Activated T-cell treated with anti-CD3 and anti-CD28 coated beads, Interleukin-2, amount 50 U/mL, for 72 hours (primary cell): ENCODE measurements around the gene UPK1A. TPM values are rescaled to one million over a fixed set of nuclear protein-coding genes. Genes with fewer than 3 reads are reported as not detected.
"Not testable (repeated sequence)": the region's sequence is repeated elsewhere in the genome, so short reads cannot be mapped to it uniquely, and the experiment has no call there.

Source experiments
- ATAC-seq, 2 donors: fragments of 150-1000 bp; cut with Tn5 transposase; replicated peaks in 1 of 2; 2 replicates each; pipeline ENCODE4 v1.10.0; 2021; ENCODE audit warnings: moderate library complexity in 2 of 2, mild to moderate bottlenecking in 1 of 2
- DNase-seq, 2 donors: peaks; one replicate each; pipeline ENCODE4 v3.0.0; 2021 to 2022; ENCODE audit warnings: mixed read lengths in 1 of 2
- H3K27ac Mint-ChIP-seq: one replicate; pipeline ENCODE4 v1.8.0; 2022; ENCODE audit warnings: mild to moderate bottlenecking, moderate library complexity, mixed read lengths
- H3K27me3 Mint-ChIP-seq: one replicate; pipeline ENCODE4 v1.8.0; 2022; ENCODE audit warnings: low read depth, mixed read lengths
- H3K36me3 Mint-ChIP-seq, 2 donors: one replicate each; pipeline ENCODE4 v1.8.0; 2022; ENCODE audit warnings: mixed read lengths in 2 of 2, mild to moderate bottlenecking in 1 of 2; ENCODE audit not compliant: insufficient read depth in 2 of 2
- H3K4me1 Mint-ChIP-seq: one replicate; pipeline ENCODE4 v1.8.0; 2022; ENCODE audit warnings: low read depth, mixed read lengths
- H3K4me3 Mint-ChIP-seq, 2 donors: one replicate each; pipeline ENCODE4 v1.8.0; 2022; ENCODE audit warnings: mild to moderate bottlenecking in 2 of 2, mixed read lengths in 2 of 2, moderate library complexity in 2 of 2
- H3K9me3 Mint-ChIP-seq, 2 donors: one replicate each; pipeline ENCODE4 v1.8.0; 2022; ENCODE audit warnings: mixed read lengths in 2 of 2
- total RNA-seq, 2 donors: library from RNA; stranded (reverse); gene quantifications; one replicate each; pipeline ENCODE4 v1.2.3, GENCODE V29; 2022

The UPK1A gene
- total RNA-seq, 2 donors from 2014 or later = 0.86 to 0.93 TPM

- Mint-ChIP-seq H3K4me1 (peaks cover 32% of the 10 kb centered on the region), H3K27ac (no peak overlapping the region), H3K9me3 (no peaks in the 10 kb centered on the region), H3K4me3 (no peak overlapping the region), H3K27me3 (no peaks in the 10 kb centered on the region), H3K36me3 (peaks cover 7 to 17% of the 10 kb centered on the region in 2 donors)
- DNase-seq (no peak), ATAC-seq (no peak)
Observed at GRCh38 chr19:35650581-35650980, 15.7 kb upstream of the UPK1A start.

GRCh38 chr19:35654828-35655227, 11.5 kb upstream of the UPK1A start:
- not testable (repeated sequence) for ATAC-seq

GRCh38 chr19:35655600-35655999, 10.7 kb upstream of the UPK1A start:
- no peak for DNase-seq
- Mint-ChIP-seq H3K4me3 (no peak overlapping the region), H3K27me3 (no peaks in the 10 kb centered on the region), H3K36me3 (peaks cover 10 to 33% of the 10 kb centered on the region in 2 donors), H3K27ac (peak overlapping the region; percentile 7), H3K4me1 (peaks cover 6% of the 10 kb centered on the region), H3K9me3 (no peaks in the 10 kb centered on the region)
- ATAC-seq = no peak

More at GRCh38 chr19:35654828-35655227, 11.5 kb upstream of the UPK1A start:
- not testable (repeated sequence) for DNase-seq, H3K9me3 Mint-ChIP-seq, H3K27me3 Mint-ChIP-seq, H3K27ac Mint-ChIP-seq, H3K4me3 Mint-ChIP-seq
- Mint-ChIP-seq H3K36me3 (peaks cover 10 to 31% of the 10 kb centered on the region in 2 donors), H3K4me1 (peaks cover 14% of the 10 kb centered on the region)

- ATAC-seq (no peak), DNase-seq (no peak)
- H3K27me3 Mint-ChIP-seq = no peaks in the 10 kb centered on the region
- no peak overlapping the region for H3K27ac Mint-ChIP-seq
- no peaks in the 10 kb centered on the region for H3K9me3 Mint-ChIP-seq
- peaks cover 13 to 31% of the 10 kb centered on the region in 2 donors for H3K36me3 Mint-ChIP-seq
- no peak overlapping the region for H3K4me3 Mint-ChIP-seq
- no peaks in the 10 kb centered on the region for H3K4me1 Mint-ChIP-seq
Observed at GRCh38 chr19:35656700-35657099, 9.6 kb upstream of the UPK1A start.

- Mint-ChIP-seq H3K27ac (peak overlapping the region; percentile 16), H3K36me3 (peaks cover 14 to 26% of the 10 kb centered on the region in 2 donors), H3K27me3 (no peaks in the 10 kb centered on the region), H3K4me3 (no peak overlapping the region), H3K4me1 (no peaks in the 10 kb centered on the region), H3K9me3 (no peaks in the 10 kb centered on the region)
- no peak for DNase-seq
- peak in 1 of 2 donors; percentile 30 for ATAC-seq
Observed at GRCh38 chr19:35657904-35658700, 8.2 kb upstream of the UPK1A start.

GRCh38 chr19:35661995-35662340, 4.3 kb upstream of the UPK1A start:
- Mint-ChIP-seq H3K27me3 (no peaks in the 10 kb centered on the region), H3K4me3 (no peak overlapping the region), H3K9me3 (no peaks in the 10 kb centered on the region), H3K4me1 (no peaks in the 10 kb centered on the region), H3K27ac (no peak overlapping the region), H3K36me3 (peaks cover 6 to 12% of the 10 kb centered on the region in 2 donors)
- ATAC-seq (no peak), DNase-seq (no peak)

GRCh38 chr19:35663981-35664380, 2.3 kb upstream of the UPK1A start:
- peaks cover 1% of the 10 kb centered on the region for H3K27me3 Mint-ChIP-seq
- no peak overlapping the region for H3K27ac Mint-ChIP-seq
- ATAC-seq (no peak), DNase-seq (no peak)
- peaks cover 3 to 4% of the 10 kb centered on the region in 2 donors for H3K36me3 Mint-ChIP-seq
- no peaks in the 10 kb centered on the region for H3K4me1 Mint-ChIP-seq
- no peak overlapping the region for H3K4me3 Mint-ChIP-seq
- no peaks in the 10 kb centered on the region for H3K9me3 Mint-ChIP-seq

GRCh38 chr19:35665157-35665556, 1.2 kb upstream of the UPK1A start:
- Mint-ChIP-seq H3K4me1 (no peaks in the 10 kb centered on the region), H3K36me3 (peaks cover under 1 to 4% of the 10 kb centered on the region in 2 donors), H3K27me3 (peaks cover 13% of the 10 kb centered on the region), H3K9me3 (no peaks in the 10 kb centered on the region), H3K27ac (no peak overlapping the region), H3K4me3 (no peak overlapping the region)
- ATAC-seq (no peak), DNase-seq (no peak)

- H3K4me3 Mint-ChIP-seq = no peak overlapping the region
- no peaks in the 10 kb centered on the region for H3K4me1 Mint-ChIP-seq
- H3K27ac Mint-ChIP-seq = no peak overlapping the region
- H3K9me3 Mint-ChIP-seq = no peaks in the 10 kb centered on the region
- H3K36me3 Mint-ChIP-seq = peaks cover 0 to 4% of the 10 kb centered on the region in 2 donors
- H3K27me3 Mint-ChIP-seq = peaks cover 17% of the 10 kb centered on the region
- no peak for DNase-seq
- no peak for ATAC-seq
Observed at GRCh38 chr19:35665604-35666003, 713 bp upstream of the UPK1A start.

- DNase-seq = no peak
- Mint-ChIP-seq H3K4me3 (no peak overlapping the region), H3K4me1 (peaks cover 10% of the 10 kb centered on the region), H3K27me3 (peaks cover 41% of the 10 kb centered on the region), H3K9me3 (no peaks in the 10 kb centered on the region), H3K27ac (no peak overlapping the region), H3K36me3 (no peaks in the 10 kb centered on the region)
- no peak for ATAC-seq
Observed at GRCh38 chr19:35669566-35669965, 3.2 kb downstream of the UPK1A start.

- Mint-ChIP-seq H3K4me1 (peaks cover 10% of the 10 kb centered on the region), H3K9me3 (no peaks in the 10 kb centered on the region), H3K27ac (no peak overlapping the region), H3K27me3 (peaks cover 41% of the 10 kb centered on the region), H3K36me3 (no peaks in the 10 kb centered on the region), H3K4me3 (no peak overlapping the region)
- DNase-seq (no peak), ATAC-seq (no peak)
Observed at GRCh38 chr19:35669974-35670373, 3.7 kb downstream of the UPK1A start.

- DNase-seq = no peak
- H3K36me3 Mint-ChIP-seq = no peaks in the 10 kb centered on the region
- no peak overlapping the region for H3K27ac Mint-ChIP-seq
- H3K4me3 Mint-ChIP-seq = no peak overlapping the region
- no peaks in the 10 kb centered on the region for H3K9me3 Mint-ChIP-seq
- peaks cover 10% of the 10 kb centered on the region for H3K4me1 Mint-ChIP-seq
- peaks cover 41% of the 10 kb centered on the region for H3K27me3 Mint-ChIP-seq
- ATAC-seq = no peak
Observed at GRCh38 chr19:35670686-35671085, 4.4 kb downstream of the UPK1A start.

- H3K9me3 Mint-ChIP-seq = no peaks in the 10 kb centered on the region
- no peak for DNase-seq
- H3K27ac Mint-ChIP-seq = no peak overlapping the region
- no peak overlapping the region for H3K4me3 Mint-ChIP-seq
- H3K27me3 Mint-ChIP-seq = peaks cover 41% of the 10 kb centered on the region
- no peak for ATAC-seq
- no peaks in the 10 kb centered on the region for H3K36me3 Mint-ChIP-seq
- H3K4me1 Mint-ChIP-seq = peaks cover 10% of the 10 kb centered on the region
Observed at GRCh38 chr19:35671818-35672217, 5.5 kb downstream of the UPK1A start.
